OCI-LY7 (cell line): ENCODE data around the gene CCDC51.

Experiments
- CTCF ChIP-seq: fragments of 200-600 bp; sonication (generic); conservative IDR thresholded peaks from 2 replicates; pipeline ENCODE4 v1.5.1; 2014; ENCODE audit warnings: mild to moderate bottlenecking, antibody characterized with exemption, low read length, moderate library complexity, mixed read lengths
- EZH2phosphoT487 ChIP-seq: fragments of 200-600 bp; sonication (generic); IDR thresholded peaks from 2 replicates; pipeline ENCODE4 v1.6.1; 2018; ENCODE audit warnings: low read depth, borderline replicate concordance, mild to moderate bottlenecking, mixed run types, antibody characterized with exemption, low read length, moderate library complexity, mixed read lengths

- TF ChIP-seq CTCF (no peak), EZH2phosphoT487 (no peak)
Observed at GRCh38 chr3:48428088-48428571, 11.8 kb downstream of the CCDC51 start.
